SJCRH30 (cell line): Measurements from ENCODE around the gene RGP1. TPM values are rescaled to one million over a fixed set of nuclear protein-coding genes. Genes with fewer than 3 reads are reported as not detected.
A peak's percentile ranks its signal among the peaks of the same experiment; 100 is the strongest.

Experiments
- DNase-seq, 2 experiments: peaks; one replicate each; pipeline ENCODE4 v3.0.0-alpha.2; 2015 to 2020
- H3K27ac ChIP-seq: fragments of 250-450 bp; sonication (Bioruptor Pico); 2 replicates; pipeline ENCODE4 v1.5.1; 2020; ENCODE audit warnings: mild to moderate bottlenecking, moderate library complexity
- H3K27me3 ChIP-seq: fragments of 250-450 bp; sonication (Bioruptor Pico); 2 replicates; pipeline ENCODE4 v1.5.1; 2020; ENCODE audit warnings: mild to moderate bottlenecking, moderate library complexity
- H3K36me3 ChIP-seq: fragments of 250-450 bp; sonication (Bioruptor Pico); 2 replicates; pipeline ENCODE4 v1.5.1; 2020; ENCODE audit warnings: mild to moderate bottlenecking, moderate library complexity
- H3K4me1 ChIP-seq: fragments of 250-450 bp; sonication (Bioruptor Pico); 2 replicates; pipeline ENCODE4 v1.5.1; 2020; ENCODE audit warnings: mild to moderate bottlenecking, moderate library complexity
- H3K4me3 ChIP-seq: fragments of 250-450 bp; sonication (Bioruptor Pico); 2 replicates; pipeline ENCODE4 v1.5.1; 2020; ENCODE audit warnings: mild to moderate bottlenecking, moderate library complexity
- H3K9me3 ChIP-seq: fragments of 250-450 bp; sonication (Bioruptor Pico); replicated peaks from 2 replicates; pipeline ENCODE4 v1.5.1; 2020; ENCODE audit warnings: mild to moderate bottlenecking, moderate library complexity
- total RNA-seq: library from RNA; depleted of rRNA; stranded (reverse); fragments of >200 nt; shearing (Covaris generic); gene quantifications from 2 replicates; pipeline ENCODE4 v1.2.3, GENCODE V29; 2014

Gene RGP1
- total RNA-seq, 1 experiment from 2014 or later, result 16.3 TPM

DNA sequence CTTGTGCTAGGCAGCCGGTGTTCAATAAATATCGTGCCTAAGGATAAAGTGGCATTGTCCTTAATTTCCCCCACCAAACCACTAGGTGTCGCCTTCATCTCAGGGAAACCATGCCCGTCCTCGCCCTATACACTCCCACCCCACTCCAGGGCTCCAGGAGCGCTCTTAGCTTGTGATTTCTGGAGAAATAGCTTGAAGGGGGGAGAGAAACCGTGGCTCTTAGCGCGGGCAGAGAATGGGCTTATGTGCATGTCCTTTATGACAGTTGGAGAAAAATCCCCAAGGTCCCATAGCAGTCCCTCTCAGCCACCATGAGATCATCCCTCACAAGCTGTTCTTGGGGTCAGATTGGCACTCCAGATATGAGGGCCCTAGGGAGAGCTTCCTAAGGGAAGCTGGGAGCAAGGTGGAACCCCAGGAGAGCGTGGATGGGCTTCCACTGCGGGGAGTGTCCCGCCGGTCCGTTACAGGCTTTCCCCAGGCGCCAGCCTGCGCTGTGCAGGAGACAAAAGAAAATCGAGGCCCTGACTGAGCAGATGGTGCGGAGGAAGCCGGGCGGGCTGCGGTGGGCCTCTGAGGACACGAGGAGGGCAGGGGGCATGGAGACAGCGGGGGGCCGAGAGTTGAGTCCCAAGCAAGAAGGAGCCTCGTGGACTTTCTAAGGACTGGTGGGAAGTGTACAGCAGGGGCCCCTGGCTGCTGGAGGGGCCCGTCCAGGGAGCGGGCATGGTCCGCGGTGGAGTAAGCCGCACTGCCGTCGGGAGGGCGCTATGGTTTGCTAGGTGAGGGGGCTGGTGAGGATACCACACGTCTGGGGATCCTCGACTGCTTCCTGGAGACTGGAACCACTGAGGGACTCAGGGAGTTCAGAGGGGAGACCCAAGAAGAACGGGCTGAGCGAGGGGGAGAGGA, 41.6 kb downstream of the RGP1 start:
- Histone ChIP-seq H3K36me3 (no peaks in the 10 kb centered on the region), H3K27me3 (no peaks in the 10 kb centered on the region), H3K4me3 (no peak overlapping the region), H3K9me3 (no peaks in the 10 kb centered on the region), H3K27ac (no peak overlapping the region), H3K4me1 (peaks cover 4% of the 10 kb centered on the region; the same call in 1 of the 2 replicates)
- DNase-seq, result peak; percentile 66 to 83

GRCh38 chr9:35791297-35791921, 42.3 kb downstream of the RGP1 start, which contains the start of gene NPR2:
TSS of gene NPR2 (plus strand) at chr9:35791591. CDS start at chr9:35792409, 818 bp downstream.
- H3K9me3 ChIP-seq, result no peaks in the 10 kb centered on the region
- no peak for DNase-seq
- no peak within 1 kb of the TSS for H3K4me3 ChIP-seq
- H3K4me1 ChIP-seq, result peaks cover 4% of the 10 kb centered on the region; the same call in 1 of the 2 replicates
- H3K27me3 ChIP-seq, result no peaks in the 10 kb centered on the region
- no peak within 1 kb of the TSS for H3K27ac ChIP-seq
- no peaks in the 10 kb centered on the region for H3K36me3 ChIP-seq

GRCh38 chr9:35792024-35792813, 43.1 kb downstream of the RGP1 start:
- Histone ChIP-seq H3K4me1 (peaks cover 4% of the 10 kb centered on the region; the same call in 1 of the 2 replicates), H3K36me3 (no peaks in the 10 kb centered on the region), H3K4me3 (no peak overlapping the region), H3K27ac (no peak overlapping the region), H3K9me3 (no peaks in the 10 kb centered on the region), H3K27me3 (no peaks in the 10 kb centered on the region)
- DNase-seq, result no peak

DNA sequence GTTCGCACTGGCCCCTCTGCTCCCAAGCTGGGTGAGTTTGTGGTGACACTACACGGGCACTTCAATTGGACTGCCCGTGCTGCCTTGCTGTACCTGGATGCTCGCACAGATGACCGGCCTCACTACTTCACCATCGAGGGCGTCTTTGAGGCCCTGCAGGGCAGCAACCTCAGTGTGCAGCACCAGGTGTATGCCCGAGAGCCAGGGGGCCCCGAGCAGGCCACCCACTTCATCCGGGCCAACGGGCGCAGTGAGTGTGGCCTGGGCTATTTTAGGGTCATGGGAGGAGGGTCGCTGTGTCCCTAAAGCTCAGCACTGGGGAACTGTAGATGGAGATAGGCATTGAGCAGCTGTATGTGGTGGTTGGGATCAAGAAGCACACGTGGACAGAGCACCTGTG, 43.7 kb downstream of the RGP1 start:
- DNase-seq, result no peak
- Histone ChIP-seq H3K27me3 (no peaks in the 10 kb centered on the region), H3K4me3 (no peak overlapping the region), H3K36me3 (no peaks in the 10 kb centered on the region), H3K27ac (no peak overlapping the region), H3K4me1 (peaks cover 6% of the 10 kb centered on the region; the same call in 1 of the 2 replicates), H3K9me3 (no peaks in the 10 kb centered on the region)

DNA sequence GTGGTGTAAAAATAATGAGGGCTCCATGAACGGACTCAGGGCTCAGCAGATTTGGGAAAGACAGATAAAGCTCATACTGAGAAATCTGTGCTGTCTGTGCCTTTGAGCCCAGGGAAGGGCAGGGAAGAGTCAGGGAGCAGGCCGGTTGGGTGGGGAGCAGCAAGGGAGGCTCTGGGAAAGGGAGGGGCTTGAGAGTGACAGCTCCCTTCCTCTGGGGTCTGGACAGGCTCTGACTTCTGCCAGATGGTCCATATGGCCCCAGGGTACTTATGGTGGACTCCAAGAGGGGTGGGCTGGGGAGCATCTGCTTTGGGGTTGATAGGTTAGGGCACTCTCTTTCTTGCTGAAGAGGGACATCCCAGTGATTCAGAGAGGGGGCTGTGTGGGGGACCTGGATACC, 44.4 kb downstream of the RGP1 start:
- H3K27me3 ChIP-seq, result no peaks in the 10 kb centered on the region
- no peak overlapping the region for H3K27ac ChIP-seq
- H3K4me3 ChIP-seq, result no peak overlapping the region
- H3K36me3 ChIP-seq, result no peaks in the 10 kb centered on the region
- H3K9me3 ChIP-seq, result no peaks in the 10 kb centered on the region
- peaks cover 10% of the 10 kb centered on the region; the same call in 1 of the 2 replicates for H3K4me1 ChIP-seq
- DNase-seq, result no peak

GRCh38 chr9:35795695-35796094, 46.6 kb downstream of the RGP1 start:
- Histone ChIP-seq H3K27me3 (no peaks in the 10 kb centered on the region), H3K27ac (no peak overlapping the region), H3K9me3 (no peaks in the 10 kb centered on the region), H3K4me1 (peaks cover 10% of the 10 kb centered on the region; the same call in 1 of the 2 replicates), H3K36me3 (no peaks in the 10 kb centered on the region), H3K4me3 (no peak overlapping the region)
- DNase-seq, result no peak

- Histone ChIP-seq H3K4me3 (no peak overlapping the region), H3K9me3 (no peaks in the 10 kb centered on the region), H3K27ac (no peak overlapping the region), H3K36me3 (no peaks in the 10 kb centered on the region), H3K4me1 (peaks cover 10% of the 10 kb centered on the region; the same call in 1 of the 2 replicates), H3K27me3 (no peaks in the 10 kb centered on the region)
- DNase-seq, result no peak
Measured at GRCh38 chr9:35797311-35798109, 48.4 kb downstream of the RGP1 start.

DNA sequence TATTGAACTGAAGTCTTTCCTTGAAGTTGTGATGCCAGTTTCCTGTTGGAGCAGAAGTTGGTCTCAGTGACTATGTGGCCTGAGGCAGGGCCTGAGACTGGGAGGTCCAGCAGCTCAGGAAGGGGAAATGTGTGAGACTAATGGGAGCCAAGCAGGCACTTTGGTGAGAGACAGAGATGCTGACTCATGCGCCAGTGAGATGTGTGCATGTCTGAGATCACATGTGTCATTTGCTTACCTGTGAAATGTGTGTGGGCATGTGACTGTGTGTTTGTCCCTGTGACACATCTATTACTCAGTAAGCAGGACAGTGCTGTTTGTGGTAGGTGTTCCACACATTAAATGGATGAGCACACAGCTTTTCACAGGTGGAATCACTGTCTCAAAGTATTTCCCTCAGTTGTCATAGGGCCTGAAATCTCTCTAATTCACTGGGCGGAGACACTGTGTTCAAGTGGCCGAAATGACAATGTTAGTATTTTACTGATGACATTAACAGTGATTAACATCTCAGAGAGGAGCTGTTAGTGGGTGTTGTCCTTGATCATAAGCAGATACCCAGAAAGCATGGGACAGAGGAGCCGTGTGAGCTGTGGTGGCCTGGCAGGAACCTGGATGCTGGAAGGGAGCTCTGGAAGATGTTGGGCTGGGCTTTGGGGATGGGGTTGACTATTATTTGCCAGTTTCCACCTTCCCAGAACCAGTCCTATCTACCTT, 49.7 kb downstream of the RGP1 start:
- H3K4me1 ChIP-seq, result peaks cover 10% of the 10 kb centered on the region; the same call in 1 of the 2 replicates
- no peaks in the 10 kb centered on the region for H3K9me3 ChIP-seq
- no peaks in the 10 kb centered on the region for H3K36me3 ChIP-seq
- no peak overlapping the region for H3K4me3 ChIP-seq
- H3K27me3 ChIP-seq, result no peaks in the 10 kb centered on the region
- no peak overlapping the region for H3K27ac ChIP-seq
- DNase-seq, result no peak

GRCh38 chr9:35800530-35800929, 51.4 kb downstream of the RGP1 start:
- Histone ChIP-seq H3K36me3 (no peaks in the 10 kb centered on the region), H3K4me1 (peaks cover 10% of the 10 kb centered on the region; the same call in 1 of the 2 replicates), H3K27me3 (no peaks in the 10 kb centered on the region), H3K4me3 (no peak overlapping the region), H3K27ac (no peak overlapping the region), H3K9me3 (no peaks in the 10 kb centered on the region)
- DNase-seq, result no peak

GRCh38 chr9:35801328-35802128, 52.4 kb downstream of the RGP1 start:
- H3K27me3 ChIP-seq, result no peaks in the 10 kb centered on the region
- H3K9me3 ChIP-seq, result no peaks in the 10 kb centered on the region
- no peak overlapping the region for H3K4me3 ChIP-seq
- H3K4me1 ChIP-seq, result peaks cover 10% of the 10 kb centered on the region; the same call in 1 of the 2 replicates
- H3K36me3 ChIP-seq, result no peaks in the 10 kb centered on the region
- no peak overlapping the region for H3K27ac ChIP-seq
- no peak for DNase-seq

GRCh38 chr9:35806101-35806500, 57.0 kb downstream of the RGP1 start:
- H3K4me1 ChIP-seq, result peaks cover 2% of the 10 kb centered on the region; the same call in 1 of the 2 replicates
- no peaks in the 10 kb centered on the region for H3K36me3 ChIP-seq
- DNase-seq, result no peak
- no peak overlapping the region for H3K27ac ChIP-seq
- H3K4me3 ChIP-seq, result no peak overlapping the region
- H3K27me3 ChIP-seq, result no peaks in the 10 kb centered on the region
- no peaks in the 10 kb centered on the region for H3K9me3 ChIP-seq
